ENCODE results near the gene R3HDM1. TPM values are rescaled to one million over a fixed set of nuclear protein-coding genes. Genes with fewer than 3 reads are reported as not detected.

R3HDM1 gene
- total and polyA plus RNA-seq, 12 donors: 9.4 to 42.7 (median 20.9) TPM

DNA sequence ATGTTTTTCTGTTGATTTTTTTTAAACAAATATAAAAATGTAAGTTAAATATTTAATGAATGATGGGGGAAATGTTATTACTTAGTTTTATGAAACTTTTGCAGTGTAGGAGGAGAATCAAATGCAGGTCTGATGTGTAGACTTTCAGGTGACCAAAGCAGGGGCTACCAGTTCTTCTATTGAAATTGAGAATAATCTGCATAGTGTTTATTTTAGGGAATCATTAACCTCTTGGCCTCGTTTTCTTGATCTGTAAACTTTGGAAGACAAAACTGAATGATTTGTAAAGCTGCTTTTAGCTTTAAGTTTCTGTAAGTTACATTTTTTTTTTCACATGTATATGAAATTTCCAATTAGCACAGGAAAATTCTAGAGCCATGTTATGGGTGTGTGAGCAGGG lies 99.2 kb downstream of the R3HDM1 start:
- Histone ChIP-seq H3K27me3 (no peaks in the 10 kb centered on the region), H3K27ac (no peak overlapping the region), H3K4me1 (replicated peaks in 1 of 2) (no peaks in the 10 kb centered on the region), H3K9me3 (replicated peaks in 1 of 3) (no peaks in the 10 kb centered on the region), H3K36me3 (replicated peaks in 1 of 2) (no peaks in the 10 kb centered on the region), H3K4me3 (no peak overlapping the region)
- intact Hi-C loops (cut with DNase I): no loop called here
- TF ChIP-seq POLR2A (IDR thresholded peaks at IDR 0.05): no peak
- no peak for TF ChIP-seq CTCF (IDR thresholded peaks at IDR 0.05)
- 90 to 96% (median 92%) methylated on average over 1 of the region's 1 CpG for WGBS, 4 donors
- no peak for DNase-seq

GRCh38 chr2:135633582-135633981 lies 102.3 kb downstream of the R3HDM1 start:
- DNase-seq: no peak
- intact Hi-C loops (cut with DNase I): no loop called here
- Histone ChIP-seq H3K27me3 (no peaks in the 10 kb centered on the region), H3K9me3 (replicated peaks in 1 of 3) (no peaks in the 10 kb centered on the region), H3K4me3 (no peak overlapping the region), H3K4me1 (replicated peaks in 1 of 2) (no peaks in the 10 kb centered on the region), H3K36me3 (replicated peaks in 1 of 2) (no peaks in the 10 kb centered on the region), H3K27ac (no peak overlapping the region)
- 94 to 98% (median 95%) methylated on average over 4 of the region's 4 CpGs for WGBS, 4 donors
- TF ChIP-seq CTCF (IDR thresholded peaks at IDR 0.05) (no peak), POLR2A (IDR thresholded peaks at IDR 0.05) (no peak)

GRCh38 chr2:135635212-135635835 lies 104.0 kb downstream of the R3HDM1 start:
- no peaks in the 10 kb centered on the region for H3K27me3 ChIP-seq
- H3K9me3 ChIP-seq (replicated peaks in 1 of 3): no peaks in the 10 kb centered on the region
- intact Hi-C loops (cut with DNase I): no loop called here
- 91 to 94% (median 91%) methylated on average over 6 of the region's 6 CpGs for WGBS, 4 donors
- DNase-seq: no peak
- TF ChIP-seq CTCF (IDR thresholded peaks at IDR 0.05) (no peak), POLR2A (IDR thresholded peaks at IDR 0.05) (no peak)
- no peaks in the 10 kb centered on the region for H3K4me1 ChIP-seq (replicated peaks in 1 of 2)
- no peaks in the 10 kb centered on the region for H3K36me3 ChIP-seq (replicated peaks in 1 of 2)
- H3K27ac ChIP-seq: no peak overlapping the region
- no peak overlapping the region for H3K4me3 ChIP-seq

- WGBS, 4 donors: 84 to 97% (median 96%) methylated on average over 1 of the region's 1 CpG
- Histone ChIP-seq H3K9me3 (replicated peaks in 1 of 3) (no peaks in the 10 kb centered on the region), H3K36me3 (replicated peaks in 1 of 2) (no peaks in the 10 kb centered on the region), H3K4me3 (no peak overlapping the region), H3K27me3 (no peaks in the 10 kb centered on the region), H3K27ac (no peak overlapping the region), H3K4me1 (replicated peaks in 1 of 2) (no peaks in the 10 kb centered on the region)
- DNase-seq: no peak
- TF ChIP-seq POLR2A (IDR thresholded peaks at IDR 0.05): no peak
- TF ChIP-seq CTCF (IDR thresholded peaks at IDR 0.05): no peak
- intact Hi-C loops (cut with DNase I): no loop called here
These were observed 105.7 kb downstream of the R3HDM1 start for GRCh38 chr2:135636982-135637381.
